ENCODE measurements around the gene SMAD3. TPM values are rescaled to one million over a fixed set of nuclear protein-coding genes. Genes with fewer than 3 reads are reported as not detected.
A peak's percentile ranks its signal among the peaks of the same experiment; 100 is the strongest.

Gene SMAD3
- total RNA-seq, 4 donors from 2014 or later = 25.9 to 69.4 (median 35.2) TPM

DNA sequence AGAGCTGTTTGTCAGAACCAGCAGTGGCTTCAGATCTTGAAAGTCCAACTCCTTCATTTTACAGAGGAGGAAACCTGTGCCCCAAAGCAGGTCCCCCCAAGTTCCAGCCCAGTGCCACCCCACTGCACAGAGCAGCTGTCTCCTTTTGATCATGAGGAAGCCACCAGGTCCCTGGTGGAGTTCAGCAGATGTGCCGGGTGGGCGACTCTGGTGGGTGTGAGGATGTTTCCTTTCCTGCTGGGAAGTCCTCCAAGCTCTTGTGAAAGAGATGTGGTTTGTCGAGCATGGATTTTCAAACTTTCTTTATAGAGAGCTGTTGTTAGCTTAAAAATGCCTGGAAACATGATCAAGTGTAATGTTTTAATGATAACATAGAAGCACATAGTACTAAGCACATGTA is 52.0 kb downstream of the SMAD3 start:
- H3K4me3 ChIP-seq (ENCODE audit: low read depth, poor library complexity, severe bottlenecking) = no peak overlapping the region
- intact Hi-C loops (cut with DNase I; ENCODE audit: low total_unique reads) = no loop called here
- 30 to 37% methylated on average over 3 of the region's 3 CpGs for WGBS, 2 donors
- no peak for DNase-seq (ENCODE audit: low spot score in 2 of 2)
- TF ChIP-seq POLR2A (IDR thresholded peaks at IDR 0.05) = no peak
- TF ChIP-seq, protein P1, sequence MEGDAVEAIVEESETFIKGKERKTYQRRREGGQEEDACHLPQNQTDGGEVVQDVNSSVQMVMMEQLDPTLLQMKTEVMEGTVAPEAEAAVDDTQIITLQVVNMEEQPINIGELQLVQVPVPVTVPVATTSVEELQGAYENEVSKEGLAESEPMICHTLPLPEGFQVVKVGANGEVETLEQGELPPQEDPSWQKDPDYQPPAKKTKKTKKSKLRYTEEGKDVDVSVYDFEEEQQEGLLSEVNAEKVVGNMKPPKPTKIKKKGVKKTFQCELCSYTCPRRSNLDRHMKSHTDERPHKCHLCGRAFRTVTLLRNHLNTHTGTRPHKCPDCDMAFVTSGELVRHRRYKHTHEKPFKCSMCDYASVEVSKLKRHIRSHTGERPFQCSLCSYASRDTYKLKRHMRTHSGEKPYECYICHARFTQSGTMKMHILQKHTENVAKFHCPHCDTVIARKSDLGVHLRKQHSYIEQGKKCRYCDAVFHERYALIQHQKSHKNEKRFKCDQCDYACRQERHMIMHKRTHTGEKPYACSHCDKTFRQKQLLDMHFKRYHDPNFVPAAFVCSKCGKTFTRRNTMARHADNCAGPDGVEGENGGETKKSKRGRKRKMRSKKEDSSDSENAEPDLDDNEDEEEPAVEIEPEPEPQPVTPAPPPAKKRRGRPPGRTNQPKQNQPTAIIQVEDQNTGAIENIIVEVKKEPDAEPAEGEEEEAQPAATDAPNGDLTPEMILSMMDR (IDR thresholded peaks at IDR 0.05) = no peak

DNA sequence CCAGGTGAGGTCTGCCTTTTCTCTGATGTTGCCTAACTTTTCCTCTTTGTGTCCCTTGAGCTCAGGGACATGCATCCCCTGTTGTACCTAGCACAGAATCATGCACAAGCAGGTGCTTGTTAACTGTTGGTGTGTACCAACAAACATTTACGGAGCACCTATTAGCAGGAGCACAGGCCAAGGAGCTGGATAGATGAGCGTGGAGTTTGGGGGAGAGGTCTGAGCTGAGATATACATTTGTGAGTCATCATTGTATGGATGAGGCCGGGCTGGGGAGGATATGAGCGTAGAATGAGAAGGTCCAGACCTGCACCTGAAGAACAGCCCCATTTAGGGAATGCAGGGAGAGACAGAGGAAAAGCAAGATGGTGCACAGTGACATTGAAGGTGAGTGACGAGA is 53.4 kb downstream of the SMAD3 start:
- H3K4me3 ChIP-seq (ENCODE audit: low read depth, poor library complexity, severe bottlenecking) = no peak overlapping the region
- DNase-seq (ENCODE audit: low spot score in 2 of 2) = no peak
- intact Hi-C loops (cut with DNase I; ENCODE audit: low total_unique reads) = no loop called here
- WGBS, 2 donors = 96 to 98% methylated on average over 5 of the region's 5 CpGs
- TF ChIP-seq POLR2A (IDR thresholded peaks at IDR 0.05) = no peak
- TF ChIP-seq, protein P1 (IDR thresholded peaks at IDR 0.05) = no peak

DNA sequence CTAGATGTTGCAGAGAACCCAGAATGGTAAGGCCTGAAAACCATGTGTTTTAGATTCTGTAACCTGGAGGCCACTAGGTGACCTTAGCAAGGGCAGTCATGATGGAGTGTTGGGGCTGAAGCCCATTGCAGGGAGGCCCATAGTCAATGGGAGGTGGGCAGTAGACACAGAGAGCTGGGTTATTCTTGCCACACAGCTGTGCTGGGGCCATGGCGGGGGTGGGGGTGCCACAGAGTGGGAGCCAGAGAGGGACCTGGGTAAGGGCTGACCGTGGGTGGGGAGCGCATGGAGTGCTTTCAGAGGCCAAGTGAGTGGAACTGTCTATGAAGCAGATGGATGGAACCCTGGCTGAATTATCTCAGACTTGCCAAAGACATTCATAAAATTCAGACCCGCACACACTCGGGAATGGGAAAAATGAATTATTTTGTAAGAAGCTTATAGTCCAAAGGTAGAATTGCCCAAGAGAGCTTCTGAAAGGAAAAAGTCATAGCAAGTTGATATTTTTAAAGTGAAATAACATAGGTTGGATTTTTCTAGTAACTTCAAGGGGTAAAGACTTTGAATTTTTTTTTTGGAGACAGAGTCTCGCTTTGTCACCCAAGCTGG is 53.9 kb downstream of the SMAD3 start:
- intact Hi-C loops (cut with DNase I; ENCODE audit: low total_unique reads) = no loop called here
- TF ChIP-seq POLR2A (IDR thresholded peaks at IDR 0.05) = no peak
- TF ChIP-seq, protein P1 (IDR thresholded peaks at IDR 0.05) = no peak
- no peak for DNase-seq (ENCODE audit: low spot score in 2 of 2)
- 92 to 95% methylated on average over 6 of the region's 6 CpGs for WGBS, 2 donors
- no peak overlapping the region for H3K4me3 ChIP-seq (ENCODE audit: low read depth, poor library complexity, severe bottlenecking)

DNA sequence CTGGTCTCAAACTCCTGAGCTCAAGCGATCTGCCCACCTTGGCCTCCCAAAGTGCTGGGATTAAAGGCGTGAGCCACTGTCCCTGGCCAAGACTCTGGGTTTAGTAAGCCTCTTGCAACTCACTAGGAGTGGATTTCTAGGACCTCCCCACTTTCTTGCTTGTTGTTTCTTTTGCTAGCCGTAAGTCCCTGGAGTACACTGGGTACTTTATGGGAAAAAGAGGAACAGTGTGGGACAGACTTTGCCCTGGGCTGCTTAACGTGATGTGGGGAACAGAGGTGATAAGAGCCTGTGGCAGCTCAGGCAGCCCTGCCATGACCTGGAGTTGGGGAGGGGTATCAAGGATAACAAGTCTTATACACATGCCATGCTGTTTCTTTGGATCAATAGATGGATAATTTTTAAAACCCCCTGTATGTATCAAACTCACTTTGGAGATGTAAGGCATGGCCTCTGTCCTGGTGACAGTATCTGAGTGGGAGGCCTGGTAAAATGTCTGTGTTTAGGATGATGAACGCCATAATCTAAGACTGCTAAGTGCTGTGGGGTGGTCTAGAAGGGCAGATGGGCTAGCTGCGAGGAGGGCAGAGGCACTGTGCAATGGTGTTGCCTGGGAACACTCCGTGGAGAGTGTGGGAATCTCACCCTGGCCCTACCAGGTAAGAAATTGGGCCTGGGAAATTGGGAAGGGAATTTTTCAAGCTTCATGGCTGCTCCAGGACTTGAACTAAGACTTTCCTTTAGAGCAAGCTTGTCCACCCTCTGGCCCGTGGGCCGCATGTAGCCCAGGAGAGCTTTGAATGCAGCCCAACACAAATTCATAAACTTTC is 54.8 kb downstream of the SMAD3 start:
- H3K4me3 ChIP-seq (ENCODE audit: low read depth, poor library complexity, severe bottlenecking) = no peak overlapping the region
- 62 to 72% methylated on average over 9 of the region's 9 CpGs for WGBS, 2 donors
- DNase-seq (ENCODE audit: low spot score in 2 of 2) = no peak
- no peak for TF ChIP-seq POLR2A (IDR thresholded peaks at IDR 0.05)
- TF ChIP-seq, protein P1 (IDR thresholded peaks at IDR 0.05) = no peak
- intact Hi-C loops (cut with DNase I; ENCODE audit: low total_unique reads) = no loop called here

DNA sequence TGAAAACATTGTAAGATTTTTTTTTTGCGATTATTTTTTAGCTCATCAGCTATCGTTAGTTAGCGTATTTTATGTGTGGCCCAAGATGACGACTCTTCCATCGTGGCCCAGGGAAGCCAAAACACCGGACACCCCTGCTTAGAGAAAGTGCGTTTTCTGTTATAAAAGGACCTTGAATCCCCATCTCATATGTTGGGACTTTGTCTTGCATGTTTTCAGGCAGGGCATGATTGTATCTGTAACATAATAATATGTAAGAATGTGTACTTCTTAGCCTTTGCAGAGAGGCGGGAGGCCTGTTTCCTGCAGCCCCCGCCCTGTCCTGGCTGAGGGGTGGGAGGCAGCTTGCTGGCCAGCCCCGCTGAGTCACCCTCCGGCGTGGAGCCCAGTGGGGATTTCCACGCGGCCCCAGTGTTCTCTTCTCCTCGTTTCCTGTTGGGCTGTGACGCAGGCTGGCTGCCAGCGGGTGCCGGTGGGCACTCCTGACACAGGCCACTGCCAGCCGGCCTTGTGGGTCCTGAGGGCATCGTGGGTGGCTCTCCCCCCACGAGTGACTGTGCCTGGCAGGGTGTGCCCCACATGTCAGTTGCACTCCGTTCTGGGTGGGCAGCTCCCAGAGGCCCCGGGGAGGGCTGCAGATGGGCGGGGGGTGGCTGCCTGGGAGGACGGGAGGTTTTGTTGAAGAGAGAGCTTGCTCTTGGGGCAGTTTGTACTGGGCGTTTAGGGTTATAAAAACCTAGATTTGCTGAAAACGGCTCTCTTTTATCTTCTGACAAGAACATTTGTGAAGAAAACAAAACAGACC is 55.6 kb downstream of the SMAD3 start:
- H3K4me3 ChIP-seq (ENCODE audit: low read depth, poor library complexity, severe bottlenecking) = no peak overlapping the region
- TF ChIP-seq, protein P1 (IDR thresholded peaks at IDR 0.05) = no peak
- no peak for TF ChIP-seq POLR2A (IDR thresholded peaks at IDR 0.05)
- intact Hi-C loops (cut with DNase I; ENCODE audit: low total_unique reads) = no loop called here
- WGBS, 2 donors = 6 to 10% methylated on average over 21 to 26 of the region's 27 CpGs
- peak; percentile 85 to 98 for DNase-seq (ENCODE audit: low spot score in 2 of 2)
